HG02678 (cell line): Measurements from ENCODE around the gene RASGRF2.

Experiments used
- ATAC-seq: cut with Tn5 transposase; IDR thresholded peaks from one replicate; pipeline ENCODE4 v1.9.1; 2021; ENCODE audit warnings: mild to moderate bottlenecking, moderate library complexity; ENCODE audit not compliant: unreplicated experiment

RASGRF2 gene

GRCh38 chr5:80959768-80960442 lies at the start of gene RASGRF2:
RASGRF2 (plus strand) TSS chr5:80960363; CDS start chr5:80960739, 376 bp downstream.
- no peak for ATAC-seq

GRCh38 chr5:80912479-80912878 lies 47.7 kb upstream of the RASGRF2 start:
- no peak for ATAC-seq

- no peak for ATAC-seq
Measured at GRCh38 chr5:80915716-80916115, 44.4 kb upstream of the RASGRF2 start.

GRCh38 chr5:80916676-80917075 lies 43.5 kb upstream of the RASGRF2 start:
- no peak for ATAC-seq

- no peak for ATAC-seq
Measured at GRCh38 chr5:80917631-80918030, 42.5 kb upstream of the RASGRF2 start.

GRCh38 chr5:80919678-80920196 lies 40.4 kb upstream of the RASGRF2 start:
- no peak for ATAC-seq

- ATAC-seq, result no peak
Measured at GRCh38 chr5:80920333-80920732, 39.8 kb upstream of the RASGRF2 start.

- ATAC-seq, result no peak
Measured at GRCh38 chr5:80921026-80921425, 39.1 kb upstream of the RASGRF2 start.

GRCh38 chr5:80925931-80926330 lies 34.2 kb upstream of the RASGRF2 start:
- no peak for ATAC-seq

GRCh38 chr5:80926536-80926935 lies 33.6 kb upstream of the RASGRF2 start:
- no peak for ATAC-seq

- no peak for ATAC-seq
Measured at GRCh38 chr5:80926979-80927656, 33.0 kb upstream of the RASGRF2 start.

GRCh38 chr5:80928073-80928472 lies 32.1 kb upstream of the RASGRF2 start:
- no peak for ATAC-seq

GRCh38 chr5:80930940-80931339 lies 29.2 kb upstream of the RASGRF2 start:
- no peak for ATAC-seq

- ATAC-seq, result no peak
Measured at GRCh38 chr5:80931411-80931810, 28.8 kb upstream of the RASGRF2 start.

- ATAC-seq, result no peak
Measured at GRCh38 chr5:80933036-80933435, 27.1 kb upstream of the RASGRF2 start.

GRCh38 chr5:80934751-80935150 lies 25.4 kb upstream of the RASGRF2 start:
- no peak for ATAC-seq

GRCh38 chr5:80935811-80936385 lies 24.3 kb upstream of the RASGRF2 start:
- no peak for ATAC-seq

GRCh38 chr5:80936881-80937280 lies 23.3 kb upstream of the RASGRF2 start:
- no peak for ATAC-seq

GRCh38 chr5:80937584-80938356 lies 22.4 kb upstream of the RASGRF2 start:
- no peak for ATAC-seq

GRCh38 chr5:80941496-80941895 lies 18.7 kb upstream of the RASGRF2 start:
- ATAC-seq, result no peak

- no peak for ATAC-seq
Measured at GRCh38 chr5:80951366-80951765, 8.8 kb upstream of the RASGRF2 start.
